Mucosa of rectum (tissue), 2 donors: ENCODE data around the gene C4orf50.
"Not testable (repeated sequence)": the region's sequence is repeated elsewhere in the genome, so short reads cannot be mapped to it uniquely, and the experiment has no call there.

Experiments used
- H3K27ac ChIP-seq, 2 donors: one replicate each; pipeline ENCODE4 v1.7.0; 2013; ENCODE audit warnings: inconsistent platforms in 2 of 2, low read depth in 2 of 2, low read length in 2 of 2
- H3K27me3 ChIP-seq, 2 donors: one replicate each; pipeline ENCODE4 v1.7.0; 2013; ENCODE audit warnings: low read length in 2 of 2; ENCODE audit not compliant: control insufficient read depth in 2 of 2, insufficient read depth in 2 of 2
- H3K36me3 ChIP-seq, 2 donors: one replicate each; pipeline ENCODE4 v1.7.0; 2013; ENCODE audit warnings: low read length in 2 of 2; ENCODE audit not compliant: control insufficient read depth in 2 of 2, insufficient read depth in 2 of 2
- H3K4me1 ChIP-seq, 2 donors: one replicate each; pipeline ENCODE4 v1.7.0; 2013; ENCODE audit warnings: low read length in 2 of 2, mild to moderate bottlenecking in 1 of 2; ENCODE audit not compliant: control insufficient read depth in 2 of 2, insufficient read depth in 2 of 2
- H3K4me3 ChIP-seq, 2 donors: one replicate each; pipeline ENCODE4 v1.7.0; 2013; ENCODE audit warnings: low read length in 2 of 2
- H3K9ac ChIP-seq, 2 donors: one replicate each; pipeline ENCODE4 v1.7.0; 2013; ENCODE audit warnings: low read length in 2 of 2, low read depth in 1 of 2, mild to moderate bottlenecking in 1 of 2
- H3K9me3 ChIP-seq, 2 donors: one replicate each; pipeline ENCODE4 v1.7.0; 2013; ENCODE audit warnings: low read length in 2 of 2; ENCODE audit not compliant: control insufficient read depth in 2 of 2
- donor health status: healthy.
- donor health status: Normal muscosa, but diverticular disease.

Gene C4orf50

GRCh38 chr4:5952975-5953951 is 65.0 kb downstream of the C4orf50 start:
- Histone ChIP-seq H3K9me3 (no peaks in the 10 kb centered on the region), H3K9ac (no peak overlapping the region), H3K4me3 (no peak overlapping the region), H3K27me3 (no peaks in the 10 kb centered on the region), H3K36me3 (no peaks in the 10 kb centered on the region), H3K4me1 (no peaks in the 10 kb centered on the region), H3K27ac (no peak overlapping the region)

DNA sequence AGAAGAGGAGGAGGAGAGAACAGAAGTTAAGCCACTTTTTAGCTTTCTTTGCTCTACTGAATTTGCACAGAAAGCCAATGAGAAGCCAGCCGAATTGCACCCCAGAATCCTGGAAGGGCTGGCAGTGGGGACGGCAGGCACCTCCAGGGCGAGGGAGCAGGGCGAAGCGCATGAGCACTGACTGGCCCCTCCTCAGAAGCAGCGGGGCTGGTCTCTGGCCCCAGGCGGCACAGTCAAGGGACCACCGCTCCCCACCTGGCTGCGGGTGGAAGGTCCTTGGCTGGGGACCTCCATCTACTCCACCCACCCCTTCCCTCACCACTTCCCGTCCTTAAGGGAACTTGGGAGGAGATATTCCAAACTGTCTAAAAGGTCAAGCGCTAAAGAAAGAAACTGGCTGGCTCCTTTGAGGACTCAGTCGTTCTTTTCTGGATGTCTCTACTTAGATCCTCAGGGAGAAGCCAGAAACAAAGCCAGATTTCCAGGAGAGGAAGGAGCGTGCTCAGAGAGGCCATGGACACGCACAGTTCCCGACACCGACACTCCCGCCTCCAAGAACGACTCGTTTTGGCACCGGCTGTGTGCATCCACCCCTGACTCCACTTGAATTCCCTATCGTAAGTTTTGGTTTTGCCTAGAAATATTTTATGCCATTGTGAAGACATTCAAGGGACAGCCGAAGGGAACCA is 65.8 kb downstream of the C4orf50 start:
- no peaks in the 10 kb centered on the region for H3K4me1 ChIP-seq
- no peaks in the 10 kb centered on the region for H3K27me3 ChIP-seq
- no peak overlapping the region for H3K4me3 ChIP-seq
- no peaks in the 10 kb centered on the region for H3K36me3 ChIP-seq
- H3K9ac ChIP-seq = no peak overlapping the region
- H3K27ac ChIP-seq = no peak overlapping the region
- no peaks in the 10 kb centered on the region for H3K9me3 ChIP-seq

GRCh38 chr4:5946653-5947052 is 71.6 kb downstream of the C4orf50 start:
- not testable (repeated sequence) for H3K4me3 ChIP-seq, H3K27me3 ChIP-seq

GRCh38 chr4:5945936-5946335 is 72.3 kb downstream of the C4orf50 start:
- Histone ChIP-seq H3K9ac (no peak overlapping the region), H3K27me3 (no peaks in the 10 kb centered on the region), H3K36me3 (no peaks in the 10 kb centered on the region), H3K4me1 (no peaks in the 10 kb centered on the region), H3K9me3 (no peaks in the 10 kb centered on the region), H3K27ac (no peak overlapping the region), H3K4me3 (no peak overlapping the region)

More at GRCh38 chr4:5946653-5947052, 71.6 kb downstream of the C4orf50 start:
- not testable (repeated sequence) for H3K36me3 ChIP-seq, H3K9ac ChIP-seq, H3K9me3 ChIP-seq, H3K27ac ChIP-seq, H3K4me1 ChIP-seq

- Histone ChIP-seq H3K9me3 (no peaks in the 10 kb centered on the region), H3K27ac (no peak overlapping the region), H3K36me3 (no peaks in the 10 kb centered on the region), H3K4me3 (no peak overlapping the region), H3K9ac (no peak overlapping the region), H3K27me3 (no peaks in the 10 kb centered on the region), H3K4me1 (no peaks in the 10 kb centered on the region)
Observed at GRCh38 chr4:5945171-5945570, 73.1 kb downstream of the C4orf50 start.

DNA sequence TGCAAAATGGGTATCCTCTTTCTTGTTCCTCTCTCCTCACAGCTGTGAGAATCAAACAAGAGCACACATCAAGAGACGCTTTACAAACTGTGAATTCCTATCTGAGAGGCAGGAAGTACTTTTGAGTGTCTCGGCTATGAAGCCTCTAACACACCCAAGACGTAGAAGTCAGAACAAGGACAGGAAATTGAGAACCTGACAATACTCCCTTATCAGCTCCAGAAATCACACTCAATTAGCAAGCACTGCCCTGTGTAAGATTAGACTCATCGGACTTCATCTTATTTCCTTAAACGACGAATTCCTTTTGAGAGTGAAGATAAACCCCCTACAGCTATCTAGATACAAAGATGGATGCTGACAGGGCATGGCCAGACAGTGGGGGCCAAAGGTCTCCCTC is 74.7 kb downstream of the C4orf50 start:
- Histone ChIP-seq H3K4me1 (no peaks in the 10 kb centered on the region), H3K9ac (no peak overlapping the region), H3K36me3 (no peaks in the 10 kb centered on the region), H3K9me3 (no peaks in the 10 kb centered on the region), H3K27me3 (peaks cover 0 to 2% of the 10 kb centered on the region in 2 donors), H3K4me3 (no peak overlapping the region), H3K27ac (no peak overlapping the region)

GRCh38 chr4:5942947-5943346 is 75.3 kb downstream of the C4orf50 start:
- Histone ChIP-seq H3K9me3 (no peaks in the 10 kb centered on the region), H3K36me3 (no peaks in the 10 kb centered on the region), H3K4me1 (no peaks in the 10 kb centered on the region), H3K9ac (no peak overlapping the region), H3K4me3 (no peak overlapping the region), H3K27me3 (peaks cover 0 to 2% of the 10 kb centered on the region in 2 donors), H3K27ac (no peak overlapping the region)

DNA sequence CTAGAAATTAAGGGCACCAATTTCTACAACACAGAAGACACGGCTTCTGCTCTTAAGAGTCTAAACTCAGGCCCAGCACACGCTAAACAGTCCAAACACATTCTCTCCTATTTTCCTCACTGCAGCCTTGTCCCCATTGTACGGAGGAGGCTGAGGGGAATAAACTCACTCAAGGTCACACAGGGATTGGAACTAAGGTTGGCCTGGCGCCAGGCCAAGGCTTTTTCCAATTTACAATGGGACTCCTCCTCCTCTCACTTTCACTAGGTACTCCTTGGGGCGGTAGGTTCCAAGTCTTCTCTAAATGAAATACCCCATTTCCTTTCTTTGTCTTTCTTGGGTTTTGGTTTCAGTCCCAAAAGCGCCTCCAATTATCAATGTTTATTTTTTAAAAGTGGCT is 76.6 kb downstream of the C4orf50 start:
- Histone ChIP-seq H3K9me3 (no peaks in the 10 kb centered on the region), H3K27me3 (peaks cover 0 to 2% of the 10 kb centered on the region in 2 donors), H3K9ac (no peak overlapping the region), H3K36me3 (no peaks in the 10 kb centered on the region), H3K4me3 (no peak overlapping the region), H3K27ac (no peak overlapping the region), H3K4me1 (no peaks in the 10 kb centered on the region)

GRCh38 chr4:5940470-5941203 is 77.6 kb downstream of the C4orf50 start:
- Histone ChIP-seq H3K27ac (no peak overlapping the region), H3K9me3 (no peaks in the 10 kb centered on the region), H3K27me3 (peaks cover 0 to 2% of the 10 kb centered on the region in 2 donors), H3K4me1 (no peaks in the 10 kb centered on the region), H3K9ac (no peak overlapping the region), H3K36me3 (no peaks in the 10 kb centered on the region), H3K4me3 (no peak overlapping the region)
